GM23248 (cell line): ENCODE results near the gene MAPK8IP3. TPM values are rescaled to one million over a fixed set of nuclear protein-coding genes. Genes with fewer than 3 reads are reported as not detected.

ENCODE experiments used
- DNase-seq: peaks from one replicate; pipeline ENCODE4 v3.0.0-alpha.2; 2015
- H2AFZ ChIP-seq: fragments of 200-600 bp; sonication (generic); 2 replicates; pipeline ENCODE4 v1.6.1; 2016; ENCODE audit warnings: antibody characterized with exemption
- H3F3A ChIP-seq: fragments of 200-600 bp; sonication (generic); 2 replicates; pipeline ENCODE4 v1.6.1; 2016; ENCODE audit warnings: mild to moderate bottlenecking, antibody characterized with exemption, mixed run types; ENCODE audit not compliant: insufficient read depth
- H3K27ac ChIP-seq: fragments of 200-600 bp; sonication (generic); 2 replicates; pipeline ENCODE4 v1.5.1; 2016; ENCODE audit warnings: mild to moderate bottlenecking
- H3K27me3 ChIP-seq: fragments of 200-600 bp; sonication (generic); replicated peaks from 2 replicates; pipeline ENCODE4 v1.6.1; 2016; ENCODE audit warnings: mild to moderate bottlenecking; ENCODE audit not compliant: insufficient read depth
- H3K36me3 ChIP-seq: fragments of 200-600 bp; sonication (generic); 2 replicates; pipeline ENCODE4 v1.6.1; 2016; ENCODE audit warnings: low read depth, mild to moderate bottlenecking
- H3K4me1 ChIP-seq: fragments of 200-600 bp; sonication (generic); 2 replicates; pipeline ENCODE4 v1.6.1; 2016; ENCODE audit warnings: mild to moderate bottlenecking; ENCODE audit not compliant: insufficient read depth
- H3K4me2 ChIP-seq: fragments of 200-600 bp; sonication (generic); one replicate; pipeline ENCODE4 v1.6.1; 2016; ENCODE audit warnings: mild to moderate bottlenecking; ENCODE audit not compliant: unreplicated experiment
- H3K4me3 ChIP-seq: fragments of 200-600 bp; sonication (generic); 2 replicates; pipeline ENCODE4 v1.5.1; 2016; ENCODE audit warnings: mild to moderate bottlenecking
- H3K79me2 ChIP-seq: fragments of 200-600 bp; sonication (generic); 2 replicates; pipeline ENCODE4 v1.6.1; 2016; ENCODE audit warnings: mild to moderate bottlenecking; ENCODE audit not compliant: insufficient read depth
- H3K9ac ChIP-seq: fragments of 200-600 bp; sonication (generic); 2 replicates; pipeline ENCODE4 v1.6.1; 2016; ENCODE audit warnings: mild to moderate bottlenecking
- H3K9me2 ChIP-seq: fragments of 200-600 bp; sonication (generic); 2 replicates; pipeline ENCODE4 v1.6.1; 2016; ENCODE audit warnings: mixed run types, mild to moderate bottlenecking, moderate library complexity; ENCODE audit not compliant: insufficient read depth
- H3K9me3 ChIP-seq: fragments of 200-600 bp; sonication (generic); one replicate; pipeline ENCODE4 v1.6.1; 2017; ENCODE audit warnings: low read depth
- H4K20me1 ChIP-seq: fragments of 200-600 bp; sonication (generic); 2 replicates; pipeline ENCODE4 v1.6.0; 2016; ENCODE audit not compliant: insufficient read depth
- EZH2 ChIP-seq: fragments of 200-600 bp; sonication (generic); IDR thresholded peaks from 2 replicates; pipeline ENCODE4 v1.6.1; 2018; ENCODE audit warnings: antibody characterized with exemption, mild to moderate bottlenecking; ENCODE audit not compliant: insufficient read depth, poor library complexity, severe bottlenecking
- EZH2phosphoT487 ChIP-seq: fragments of 200-600 bp; sonication (generic); IDR thresholded peaks from 2 replicates; pipeline ENCODE4 v1.6.1; 2018; ENCODE audit warnings: antibody characterized with exemption, moderate library complexity, mild to moderate bottlenecking, low read depth; ENCODE audit not compliant: insufficient read depth
- WGBS, 2 experiments: methylation state at CpG; one replicate each; pipeline ENCODE4 v1.1.6; 2015 to 2017; ENCODE audit warnings: low lambda C conversion rate in 2 of 2, low coverage in 1 of 2; ENCODE audit errors: missing lambda C conversion rate in 2 of 2; 5-methylcytosine and 5-hydroxymethylcytosine counted together
- in situ Hi-C: fragments of 300-500 bp; cut with MboI; formaldehyde crosslinking; loops from 2 replicates; pipeline ENCODE4 v1.15.0; 2020
- polyA plus RNA-seq: library from polyadenylated mRNA; unstranded; fragments of >200 nt; fragmentation: Nextera tagmentation; extraction: Ambion mirVana; gene quantifications from 2 replicates; pipeline ENCODE4 v1.2.1, GENCODE V29; 2016
- total RNA-seq: library from RNA; depleted of rRNA; stranded (reverse); fragments of >200 nt; shearing (Covaris generic); gene quantifications from 2 replicates; pipeline ENCODE4 v1.2.3, GENCODE V29; 2014

Gene MAPK8IP3
- total and polyA plus RNA-seq, 2 experiments from 2014 or later, result 10.0 to 28.3 TPM

DNA sequence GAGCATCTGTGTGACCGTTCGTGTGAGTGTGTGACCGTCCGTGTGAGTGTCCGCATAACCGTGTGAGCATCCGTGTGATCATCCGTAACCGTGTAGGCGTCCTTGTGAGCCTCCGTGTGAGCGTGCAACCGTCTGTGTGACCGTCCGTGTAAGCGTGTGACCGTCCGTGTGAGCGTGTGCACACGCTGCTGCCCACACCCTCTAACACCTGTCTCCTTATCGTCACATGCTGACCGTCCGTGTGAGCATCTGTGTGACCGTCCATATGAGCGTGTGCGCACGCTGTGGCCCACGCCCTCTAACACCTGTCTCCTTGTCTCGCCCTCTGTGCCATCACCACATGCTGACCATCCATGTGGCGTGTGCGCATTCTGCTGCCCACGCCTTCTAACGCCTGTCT lies 34.2 kb downstream of the MAPK8IP3 start:
- no peaks in the 10 kb centered on the region for H4K20me1 ChIP-seq
- peaks cover 3% of the 10 kb centered on the region for H3K4me1 ChIP-seq
- no peak for DNase-seq
- H3K9ac ChIP-seq, result no peak overlapping the region
- peaks cover 7% of the 10 kb centered on the region; the same call in 1 of the 2 replicates for H3F3A ChIP-seq
- no peak for TF ChIP-seq EZH2phosphoT487
- no peak for TF ChIP-seq EZH2
- WGBS, 2 experiments, result 96% methylated on average over 33 of the region's 33 CpGs
- no peak overlapping the region for H3K27ac ChIP-seq
- H2AFZ ChIP-seq, result no peak overlapping the region
- no peaks in the 10 kb centered on the region for H3K36me3 ChIP-seq
- H3K79me2 ChIP-seq, result peaks cover 4% of the 10 kb centered on the region; the same call in 1 of the 2 replicates
- no peaks in the 10 kb centered on the region for H3K9me2 ChIP-seq
- in situ Hi-C loops, result no loop called here
- H3K9me3 ChIP-seq, result no peaks in the 10 kb centered on the region
- H3K4me2 ChIP-seq, result no peak overlapping the region
- H3K4me3 ChIP-seq, result no peak overlapping the region
- H3K27me3 ChIP-seq, result no peaks in the 10 kb centered on the region

DNA sequence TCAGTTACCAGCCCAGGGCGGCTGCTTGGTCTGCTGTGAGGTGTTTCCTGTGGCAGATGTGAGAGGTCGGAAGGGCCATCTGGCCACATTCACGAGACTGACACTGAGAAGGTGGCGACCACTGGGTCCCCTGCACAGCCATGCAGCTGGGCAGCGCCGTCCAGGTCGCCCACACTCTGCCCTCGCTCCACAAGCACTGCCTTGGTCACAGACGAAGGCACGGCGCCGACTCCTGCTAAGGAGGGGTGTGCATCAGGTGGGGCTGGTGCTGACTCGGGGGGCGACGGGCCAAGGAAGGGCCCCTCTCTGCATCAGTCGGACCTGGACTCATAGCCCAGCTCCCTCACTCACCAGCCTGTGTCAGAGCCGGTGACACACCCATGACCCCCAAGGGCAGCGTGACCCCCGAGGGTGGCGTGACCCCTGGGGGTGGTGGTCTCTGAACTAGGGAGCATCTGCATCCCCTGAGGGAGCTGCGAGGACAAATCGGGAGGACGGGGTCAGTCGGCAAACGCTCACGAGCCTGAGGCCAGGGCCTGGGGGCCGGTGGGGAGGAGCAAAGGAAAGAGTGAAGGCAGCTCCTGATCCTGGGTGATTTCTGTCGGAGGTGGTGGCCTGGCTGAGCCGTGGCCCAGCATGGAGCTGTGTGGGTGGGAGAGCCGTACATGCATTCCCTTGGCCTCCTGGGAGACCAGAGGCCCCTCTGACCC lies 34.9 kb downstream of the MAPK8IP3 start:
- Histone ChIP-seq H3K4me1 (peaks cover 10% of the 10 kb centered on the region), H3F3A (0 out of 2 replicates have a peak, but pooled peaks cover under 1% of the 10 kb centered on the region), H3K9ac (no peak overlapping the region), H2AFZ (no peak overlapping the region), H3K79me2 (peaks cover 4% of the 10 kb centered on the region; the same call in 1 of the 2 replicates), H3K36me3 (no peaks in the 10 kb centered on the region; the same call in 1 of the 2 replicates), H3K4me3 (no peak overlapping the region), H3K27me3 (no peaks in the 10 kb centered on the region), H3K9me2 (no peaks in the 10 kb centered on the region), H3K4me2 (no peak overlapping the region), H3K9me3 (no peaks in the 10 kb centered on the region), H3K27ac (no peak overlapping the region), H4K20me1 (no peaks in the 10 kb centered on the region)
- in situ Hi-C loops, result no loop called here
- DNase-seq, result no peak
- WGBS, 2 experiments, result 89 to 91% methylated on average over 27 to 30 of the region's 30 CpGs
- TF ChIP-seq EZH2 (no peak), EZH2phosphoT487 (no peak)

DNA sequence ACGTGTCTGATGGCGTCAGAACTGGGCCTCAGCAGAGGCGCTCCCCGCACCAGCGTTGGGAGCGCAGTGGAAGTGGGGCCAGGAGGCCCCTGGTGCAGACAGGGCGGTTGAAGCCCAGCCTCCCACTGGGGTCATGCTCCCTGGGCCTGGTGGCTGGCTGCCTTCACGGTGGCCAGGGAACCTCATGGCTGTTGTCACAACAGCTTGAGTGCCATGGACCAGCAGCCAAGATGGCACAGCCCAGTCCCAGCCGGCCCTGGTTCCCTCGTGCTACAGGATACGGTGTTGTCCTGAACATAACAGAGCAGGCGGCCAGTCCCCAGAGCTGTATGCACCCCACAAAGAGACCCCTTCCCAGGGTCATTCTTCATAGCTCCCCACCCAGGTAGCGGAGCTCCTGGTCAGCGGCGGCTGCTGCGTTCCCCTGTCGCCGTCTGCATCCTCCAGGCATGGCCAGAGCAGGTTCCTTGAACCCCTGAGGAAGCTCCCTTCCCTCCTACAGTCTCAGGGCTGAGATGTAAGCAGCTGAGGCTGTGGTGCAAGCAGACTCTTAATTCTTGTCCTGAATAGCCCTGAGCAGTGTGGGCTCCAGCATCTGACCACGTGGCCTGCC lies 35.7 kb downstream of the MAPK8IP3 start:
- no peak for TF ChIP-seq EZH2phosphoT487
- TF ChIP-seq EZH2, result no peak
- 90% methylated on average over 19 of the region's 19 CpGs for WGBS, 2 experiments
- Histone ChIP-seq H3K36me3 (no peaks in the 10 kb centered on the region; the same call in 1 of the 2 replicates), H3F3A (no peaks in the 10 kb centered on the region), H4K20me1 (no peaks in the 10 kb centered on the region), H3K4me2 (no peak overlapping the region), H3K27me3 (no peaks in the 10 kb centered on the region), H2AFZ (no peak overlapping the region), H3K79me2 (peaks cover 4% of the 10 kb centered on the region; the same call in 1 of the 2 replicates), H3K9ac (no peak overlapping the region), H3K9me3 (no peaks in the 10 kb centered on the region), H3K4me3 (no peak overlapping the region), H3K9me2 (no peaks in the 10 kb centered on the region), H3K27ac (no peak overlapping the region), H3K4me1 (peaks cover 11% of the 10 kb centered on the region)
- in situ Hi-C loops, result no loop called here
- DNase-seq, result no peak

DNA sequence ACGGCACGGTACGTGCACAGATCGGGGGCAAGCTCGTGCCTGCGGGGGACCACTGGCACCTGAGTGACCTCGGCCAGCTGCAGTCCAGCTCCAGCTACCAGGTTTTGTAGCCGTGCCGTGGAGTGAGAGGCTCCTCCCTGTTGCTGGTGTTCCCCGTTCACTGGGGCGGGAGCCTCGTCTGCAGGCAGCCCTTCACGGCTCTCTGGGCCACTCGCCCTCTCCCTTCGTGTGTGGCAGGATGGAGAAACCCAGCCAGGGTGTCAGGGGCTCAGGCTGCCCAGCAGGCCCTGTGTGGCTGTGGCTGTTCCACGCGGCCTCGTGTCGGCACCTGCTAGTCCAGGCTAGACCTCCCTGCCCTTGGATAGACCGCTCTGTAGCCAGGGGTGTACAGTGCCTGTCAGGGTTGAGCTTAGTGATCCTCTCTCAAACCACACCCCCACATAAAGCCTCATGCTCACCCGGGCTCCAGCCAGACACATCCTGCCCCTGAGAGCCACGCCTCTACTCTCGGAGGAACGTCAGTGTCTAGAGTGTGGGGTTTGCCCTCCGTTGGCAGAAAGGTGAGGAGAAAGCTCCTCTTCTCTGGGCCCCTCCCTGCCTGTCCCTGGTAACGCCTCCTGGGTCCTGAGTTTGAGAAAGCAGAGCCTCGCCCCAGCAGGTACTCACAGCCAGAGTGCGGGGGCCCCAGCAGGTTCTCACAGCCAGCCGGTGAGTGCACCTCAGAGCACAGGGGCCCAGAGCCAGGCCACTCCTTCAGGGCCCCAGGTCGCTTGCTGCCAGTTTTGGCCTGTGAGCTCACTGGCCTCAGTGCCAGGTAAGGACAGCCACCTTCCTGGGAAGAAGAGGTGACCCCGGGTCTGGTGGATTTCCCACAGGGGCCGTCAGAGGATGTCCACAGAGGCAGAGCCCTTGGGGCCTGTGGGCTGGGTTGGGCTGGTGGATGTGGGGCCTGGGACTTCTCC lies 37.7 kb downstream of the MAPK8IP3 start:
- Histone ChIP-seq H3K36me3 (no peaks in the 10 kb centered on the region; the same call in 1 of the 2 replicates), H3K4me1 (peaks cover 11% of the 10 kb centered on the region), H3K27me3 (no peaks in the 10 kb centered on the region), H3K27ac (no peak overlapping the region), H4K20me1 (no peaks in the 10 kb centered on the region), H3K9me2 (no peaks in the 10 kb centered on the region), H3F3A (no peaks in the 10 kb centered on the region), H3K9ac (no peak overlapping the region), H3K9me3 (no peaks in the 10 kb centered on the region), H3K79me2 (peaks cover 4% of the 10 kb centered on the region; the same call in 1 of the 2 replicates), H3K4me2 (no peak overlapping the region), H3K4me3 (no peak overlapping the region), H2AFZ (no peak overlapping the region)
- in situ Hi-C loops, result no loop called here
- no peak for DNase-seq
- TF ChIP-seq EZH2phosphoT487 (no peak), EZH2 (no peak)
- 96 to 98% methylated on average over 31 to 32 of the region's 32 CpGs for WGBS, 2 experiments
